Fibroblast of pulmonary artery (primary cell): ENCODE results near the gene TUBG2.
A peak's percentile ranks its signal among the peaks of the same experiment; 100 is the strongest.
"Not testable (repeated sequence)": the region's sequence is repeated elsewhere in the genome, so short reads cannot be mapped to it uniquely, and the experiment has no call there.

Experiments used
- DNase-seq: peaks from one replicate; pipeline ENCODE4 v3.0.0-alpha.2; 2010; ENCODE audit warnings: low read depth
- H3K4me3 ChIP-seq: replicated peaks from 2 replicates; pipeline ENCODE4 v1.5.1; 2011; ENCODE audit warnings: low read depth, mild to moderate bottlenecking, control low read depth, low read length, moderate library complexity
- TF ChIP-seq, protein P1 (sequence below): IDR thresholded peaks from 2 replicates; pipeline ENCODE4 v1.5.1; 2011; ENCODE audit warnings: mild to moderate bottlenecking, control low read depth, low read length, inconsistent platforms; ENCODE audit errors: missing control alignments

Gene TUBG2

GRCh38 chr17:42660692-42661345 is 1.7 kb downstream of the TUBG2 start:
- peak overlapping the region; percentile 13 for H3K4me3 ChIP-seq
- TF ChIP-seq, protein P1, sequence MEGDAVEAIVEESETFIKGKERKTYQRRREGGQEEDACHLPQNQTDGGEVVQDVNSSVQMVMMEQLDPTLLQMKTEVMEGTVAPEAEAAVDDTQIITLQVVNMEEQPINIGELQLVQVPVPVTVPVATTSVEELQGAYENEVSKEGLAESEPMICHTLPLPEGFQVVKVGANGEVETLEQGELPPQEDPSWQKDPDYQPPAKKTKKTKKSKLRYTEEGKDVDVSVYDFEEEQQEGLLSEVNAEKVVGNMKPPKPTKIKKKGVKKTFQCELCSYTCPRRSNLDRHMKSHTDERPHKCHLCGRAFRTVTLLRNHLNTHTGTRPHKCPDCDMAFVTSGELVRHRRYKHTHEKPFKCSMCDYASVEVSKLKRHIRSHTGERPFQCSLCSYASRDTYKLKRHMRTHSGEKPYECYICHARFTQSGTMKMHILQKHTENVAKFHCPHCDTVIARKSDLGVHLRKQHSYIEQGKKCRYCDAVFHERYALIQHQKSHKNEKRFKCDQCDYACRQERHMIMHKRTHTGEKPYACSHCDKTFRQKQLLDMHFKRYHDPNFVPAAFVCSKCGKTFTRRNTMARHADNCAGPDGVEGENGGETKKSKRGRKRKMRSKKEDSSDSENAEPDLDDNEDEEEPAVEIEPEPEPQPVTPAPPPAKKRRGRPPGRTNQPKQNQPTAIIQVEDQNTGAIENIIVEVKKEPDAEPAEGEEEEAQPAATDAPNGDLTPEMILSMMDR = no peak
- peak; percentile 58 for DNase-seq

DNA sequence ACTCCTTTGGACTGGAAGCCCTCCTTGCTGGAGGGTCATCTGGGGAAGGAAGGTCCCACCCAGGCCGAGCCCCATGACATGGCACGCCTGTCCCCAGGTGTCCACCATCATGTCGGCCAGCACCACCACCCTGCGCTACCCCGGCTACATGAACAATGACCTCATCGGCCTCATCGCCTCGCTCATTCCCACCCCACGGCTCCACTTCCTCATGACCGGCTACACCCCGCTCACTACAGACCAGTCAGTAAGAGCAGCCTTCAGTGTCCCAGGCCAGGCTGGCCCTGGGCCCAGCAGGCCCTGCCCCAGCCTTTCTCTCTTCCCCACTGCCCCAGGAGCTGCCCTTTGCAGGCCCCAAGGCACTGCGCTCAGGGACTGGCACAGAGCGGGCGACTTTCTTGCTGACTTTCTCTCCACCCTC is 6.5 kb downstream of the TUBG2 start:
- TF ChIP-seq, protein P1 = no peak
- no peak overlapping the region for H3K4me3 ChIP-seq
- no peak for DNase-seq

DNA sequence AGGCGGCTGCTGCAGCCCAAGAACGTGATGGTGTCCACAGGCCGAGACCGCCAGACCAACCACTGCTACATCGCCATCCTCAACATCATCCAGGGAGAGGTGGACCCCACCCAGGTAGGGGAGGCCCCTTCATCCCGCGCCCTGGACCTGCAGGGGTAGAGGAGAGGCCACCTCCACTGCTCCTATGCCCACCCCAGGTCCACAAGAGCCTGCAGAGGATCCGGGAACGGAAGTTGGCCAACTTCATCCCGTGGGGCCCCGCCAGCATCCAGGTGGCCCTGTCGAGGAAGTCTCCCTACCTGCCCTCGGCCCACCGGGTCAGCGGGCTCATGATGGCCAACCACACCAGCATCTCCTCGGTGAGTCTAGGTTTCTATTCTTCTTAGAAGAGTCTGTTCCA is 7.0 kb downstream of the TUBG2 start:
- DNase-seq, H3K4me3 ChIP-seq: not testable (repeated sequence)

DNA sequence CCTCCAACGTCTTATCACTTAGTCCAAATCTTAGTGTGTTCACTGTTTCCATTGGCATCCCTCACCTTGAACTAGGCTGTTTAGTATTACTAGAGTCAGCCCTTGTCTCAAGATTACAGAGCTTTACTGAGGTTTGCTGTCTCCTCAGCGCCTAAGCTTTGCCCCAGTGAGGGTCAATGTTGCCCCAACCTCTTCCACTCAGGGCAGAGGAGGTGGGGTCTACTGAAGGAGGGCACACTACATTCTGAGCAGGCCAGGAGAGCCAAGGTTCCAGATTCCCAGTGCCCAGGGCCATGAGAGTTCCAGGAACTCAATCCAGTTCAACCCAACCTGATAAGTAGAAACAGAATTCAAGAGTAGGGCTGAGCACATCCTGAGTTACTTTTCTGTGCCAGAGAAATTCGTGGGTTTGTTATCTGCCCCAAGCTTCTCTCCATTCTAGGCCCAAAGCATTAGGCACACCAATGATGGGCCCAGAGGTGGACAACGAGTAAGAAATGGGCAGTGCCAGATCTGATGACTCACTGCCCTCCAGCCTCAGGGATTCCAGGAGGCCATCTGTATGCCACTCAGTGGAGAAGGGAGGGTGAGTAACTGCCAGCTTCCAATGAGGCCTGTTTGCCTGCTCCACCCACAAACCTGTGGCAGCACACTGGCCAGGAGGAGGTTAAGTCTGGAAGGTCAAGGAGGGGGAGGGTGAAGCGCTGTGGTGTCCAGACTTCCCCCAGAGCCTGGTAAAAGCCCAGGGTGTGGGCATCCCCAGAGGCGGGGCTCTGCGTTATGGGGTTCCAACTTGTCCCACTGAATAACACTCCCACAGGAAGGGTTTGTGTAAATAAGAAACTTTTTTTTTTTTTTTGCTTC is 8.2 kb downstream of the TUBG2 start:
- TF ChIP-seq, protein P1 = no peak
- no peak overlapping the region for H3K4me3 ChIP-seq
- DNase-seq = peak; percentile 76

GRCh38 chr17:42669705-42669976 is 10.6 kb downstream of the TUBG2 start:
- H3K4me3 ChIP-seq = no peak overlapping the region
- TF ChIP-seq, protein P1 = no peak
- DNase-seq = no peak

DNA sequence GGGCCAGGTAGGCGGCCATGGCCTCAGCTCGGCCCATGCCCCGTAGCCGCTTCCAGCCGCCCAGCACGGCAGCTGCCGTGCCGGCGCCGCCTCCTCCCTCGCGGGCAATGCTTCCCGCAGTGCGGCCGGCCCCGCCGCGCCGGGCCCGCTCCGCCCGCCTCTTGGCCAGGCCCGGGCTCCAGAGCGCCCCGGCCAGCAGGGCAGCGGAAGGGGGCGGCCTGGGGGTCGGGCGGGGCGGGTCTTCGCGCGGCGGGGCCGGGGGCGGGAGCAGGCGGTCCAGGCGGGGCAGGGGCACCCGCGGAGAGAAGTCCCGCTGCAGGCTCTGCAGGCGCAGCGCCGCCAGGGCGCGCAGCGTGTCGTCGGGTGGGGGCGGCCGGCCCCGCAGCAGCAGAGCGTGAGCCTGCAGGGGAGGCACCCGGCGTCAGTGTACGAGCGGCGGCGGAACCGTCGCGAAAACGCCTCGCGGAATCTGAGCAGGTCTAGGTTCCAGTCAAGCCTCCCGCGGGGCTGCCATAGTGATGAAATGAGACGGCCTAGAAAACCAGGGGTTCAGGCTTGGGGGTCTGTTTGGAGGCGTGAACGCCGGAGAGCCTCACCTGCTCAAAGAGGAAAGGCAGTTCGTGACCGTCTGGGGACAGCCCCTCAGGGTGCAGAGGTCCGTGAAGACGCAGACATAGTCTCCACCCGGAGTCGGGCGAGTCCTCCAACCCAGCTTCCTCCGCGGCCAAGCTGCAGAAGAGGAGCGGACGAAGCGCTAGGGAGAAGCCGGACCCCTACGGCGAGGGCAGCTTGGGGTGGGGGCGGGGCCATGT is 11.1 kb downstream of the TUBG2 start:
- TF ChIP-seq, protein P1 = no peak
- no peak for DNase-seq
- H3K4me3 ChIP-seq = no peak overlapping the region
